Mesothelial cell of epicardium (in vitro differentiated cells): ENCODE measurements around the gene SHISA9. TPM values are rescaled to one million over a fixed set of nuclear protein-coding genes. Genes with fewer than 3 reads are reported as not detected.

ENCODE experiments used
- DNase-seq, 2 experiments: peaks; one replicate each; pipeline ENCODE4 v3.0.0; 2021; ENCODE audit warnings: low spot score in 2 of 2; ENCODE audit not compliant: unreplicated experiment in 2 of 2
- H3K27ac Mint-ChIP-seq: 2 replicates; pipeline ENCODE4 v1.8.0; 2021; ENCODE audit warnings: mixed read lengths
- H3K27me3 Mint-ChIP-seq: 2 replicates; pipeline ENCODE4 v1.8.0; 2021; ENCODE audit warnings: low read depth, mixed read lengths
- H3K36me3 Mint-ChIP-seq: 2 replicates; pipeline ENCODE4 v1.8.0; 2021; ENCODE audit warnings: mixed read lengths
- H3K4me1 Mint-ChIP-seq: 2 replicates; pipeline ENCODE4 v1.8.0; 2021; ENCODE audit warnings: mixed read lengths
- H3K4me3 Mint-ChIP-seq: 2 replicates; pipeline ENCODE4 v1.8.0; 2021; ENCODE audit warnings: mild to moderate bottlenecking, moderate library complexity, mixed read lengths
- H3K9me3 Mint-ChIP-seq: 2 replicates; pipeline ENCODE4 v1.8.0; 2021; ENCODE audit warnings: mixed read lengths
- CTCF ChIP-seq: fragments of 200-600 bp; sonication (generic); IDR thresholded peaks from one replicate; pipeline ENCODE4 v1.5.0; 2021; ENCODE audit warnings: antibody characterized with exemption; ENCODE audit not compliant: unreplicated experiment
- total RNA-seq: library from RNA; stranded (reverse); gene quantifications from 3 replicates; pipeline ENCODE4 v1.2.1, GENCODE V29; 2021

The SHISA9 gene
- total RNA-seq, 1 donor from 2014 or later: 0.04 TPM

GRCh38 chr16:13171313-13171712 is 269.9 kb downstream of the SHISA9 start:
- DNase-seq: no peak
- Mint-ChIP-seq H3K27ac (no peak overlapping the region), H3K4me1 (no peaks in the 10 kb centered on the region), H3K36me3 (no peaks in the 10 kb centered on the region), H3K9me3 (no peaks in the 10 kb centered on the region), H3K27me3 (peaks cover 3% of the 10 kb centered on the region), H3K4me3 (no peak overlapping the region)
- TF ChIP-seq CTCF: no peak

DNA sequence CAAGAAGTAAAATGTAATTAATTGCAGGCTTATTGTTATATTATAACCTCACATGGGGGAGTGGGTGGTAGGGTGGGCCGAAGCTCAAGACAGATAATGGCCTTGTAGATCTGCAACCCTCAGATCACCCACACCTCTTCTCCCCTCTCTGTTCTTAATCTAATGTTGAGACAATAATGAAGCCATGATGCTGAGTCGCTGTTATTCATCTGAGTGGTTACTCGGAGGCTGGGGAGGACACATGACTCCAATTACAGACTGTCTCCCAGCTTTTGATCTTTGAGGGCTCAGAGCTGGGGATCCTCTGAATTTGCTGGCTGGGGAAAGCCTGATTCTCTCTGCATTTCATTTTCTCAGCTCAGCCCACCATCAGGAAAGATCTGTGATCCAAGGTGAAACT is 275.3 kb downstream of the SHISA9 start:
- TF ChIP-seq CTCF: no peak
- H3K4me1 Mint-ChIP-seq: no peaks in the 10 kb centered on the region

GRCh38 chr16:13178318-13178717 is 276.9 kb downstream of the SHISA9 start:
- no peak for TF ChIP-seq CTCF
- Mint-ChIP-seq H3K4me1 (no peaks in the 10 kb centered on the region), H3K9me3 (peaks cover 5% of the 10 kb centered on the region), H3K27me3 (peaks cover 4% of the 10 kb centered on the region), H3K4me3 (no peak overlapping the region), H3K36me3 (no peaks in the 10 kb centered on the region), H3K27ac (no peak overlapping the region)
- DNase-seq: no peak

More for the DNA sequence above, 275.3 kb downstream of the SHISA9 start:
- Mint-ChIP-seq H3K9me3 (no peaks in the 10 kb centered on the region), H3K27ac (no peak overlapping the region), H3K36me3 (no peaks in the 10 kb centered on the region), H3K4me3 (no peak overlapping the region), H3K27me3 (peaks cover 3% of the 10 kb centered on the region)
- no peak for DNase-seq

- H3K36me3 Mint-ChIP-seq: no peaks in the 10 kb centered on the region
- H3K27ac Mint-ChIP-seq: no peak overlapping the region
- no peak for DNase-seq
- H3K9me3 Mint-ChIP-seq: peaks cover 10% of the 10 kb centered on the region
- no peak overlapping the region for H3K4me3 Mint-ChIP-seq
- H3K27me3 Mint-ChIP-seq: peaks cover 5% of the 10 kb centered on the region
- no peaks in the 10 kb centered on the region for H3K4me1 Mint-ChIP-seq
- no peak for TF ChIP-seq CTCF
Observed at GRCh38 chr16:13181432-13181831, 280.0 kb downstream of the SHISA9 start.

DNA sequence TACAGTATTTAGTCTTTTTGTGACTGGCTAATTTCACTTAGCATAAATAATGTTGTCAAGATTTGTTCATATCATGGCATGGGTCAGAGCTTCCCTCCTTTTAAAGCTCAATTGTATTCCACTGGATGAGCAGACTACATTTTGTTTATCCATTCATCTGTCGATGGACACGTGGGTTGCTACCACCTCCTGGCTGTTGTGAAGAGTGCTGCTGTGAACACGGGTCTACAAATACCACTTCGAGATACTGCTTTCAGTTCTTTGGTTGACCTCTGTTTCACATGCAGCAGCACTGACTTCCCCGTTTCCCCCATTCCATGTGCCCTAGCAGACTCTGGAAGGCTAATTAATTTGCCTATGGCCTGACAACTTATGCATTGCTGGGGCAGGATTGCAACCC is 285.4 kb downstream of the SHISA9 start:
- peaks cover 14% of the 10 kb centered on the region for H3K27me3 Mint-ChIP-seq
- no peak for TF ChIP-seq CTCF
- H3K9me3 Mint-ChIP-seq: peaks cover 10% of the 10 kb centered on the region
- no peak for DNase-seq
- no peak overlapping the region for H3K27ac Mint-ChIP-seq
- H3K4me3 Mint-ChIP-seq: no peak overlapping the region
- no peaks in the 10 kb centered on the region for H3K4me1 Mint-ChIP-seq
- no peaks in the 10 kb centered on the region for H3K36me3 Mint-ChIP-seq

GRCh38 chr16:13189250-13189649 is 287.9 kb downstream of the SHISA9 start:
- no peaks in the 10 kb centered on the region for H3K9me3 Mint-ChIP-seq
- H3K4me1 Mint-ChIP-seq: no peaks in the 10 kb centered on the region
- no peaks in the 10 kb centered on the region for H3K36me3 Mint-ChIP-seq
- peaks cover 11% of the 10 kb centered on the region for H3K27me3 Mint-ChIP-seq
- H3K4me3 Mint-ChIP-seq: no peak overlapping the region
- no peak overlapping the region for H3K27ac Mint-ChIP-seq
- TF ChIP-seq CTCF: no peak
- DNase-seq: no peak
